DOHH2 (cell line): Measurements from ENCODE around the gene GBA2.

Source experiments
- H3F3A ChIP-seq: fragments of 200-600 bp; sonication (generic), shearing (Covaris generic); 2 replicates; pipeline ENCODE4 v1.6.0; 2016; ENCODE audit warnings: antibody characterized with exemption, mild to moderate bottlenecking; ENCODE audit not compliant: control insufficient read depth, insufficient read depth
- H3K27ac ChIP-seq: fragments of 200-600 bp; sonication (generic); 2 replicates; pipeline ENCODE4 v1.5.1; 2014; ENCODE audit warnings: low read depth, mild to moderate bottlenecking, low read length, moderate library complexity
- H3K27me3 ChIP-seq: fragments of 200-600 bp; sonication (generic); 2 replicates; pipeline ENCODE4 v1.6.1; 2014; ENCODE audit warnings: mild to moderate bottlenecking, low read length, mixed read lengths; ENCODE audit not compliant: control insufficient read depth
- H3K36me3 ChIP-seq: fragments of 200-600 bp; sonication (generic); 2 replicates; pipeline ENCODE4 v1.6.1; 2014; ENCODE audit warnings: mild to moderate bottlenecking, low read length, moderate library complexity, mixed read lengths; ENCODE audit not compliant: control insufficient read depth
- H3K4me1 ChIP-seq: fragments of 200-600 bp; sonication (generic); 2 replicates; pipeline ENCODE4 v1.6.1; 2014; ENCODE audit warnings: mild to moderate bottlenecking, low read length, mixed read lengths; ENCODE audit not compliant: control insufficient read depth
- H3K4me2 ChIP-seq: fragments of 200-600 bp; sonication (generic); 2 replicates; pipeline ENCODE4 v1.6.0; 2014; ENCODE audit warnings: mild to moderate bottlenecking, low read length, moderate library complexity
- H3K4me3 ChIP-seq: fragments of 200-600 bp; sonication (generic); 2 replicates; pipeline ENCODE4 v1.5.1; 2014; ENCODE audit warnings: mild to moderate bottlenecking, low read length, mixed read lengths
- H3K79me2 ChIP-seq: fragments of 200-600 bp; sonication (generic); 2 replicates; pipeline ENCODE4 v1.6.1; 2014; ENCODE audit warnings: mild to moderate bottlenecking, low read length, mixed read lengths; ENCODE audit not compliant: control insufficient read depth
- H3K9me2 ChIP-seq: fragments of 200-600 bp; sonication (generic); replicated peaks from 2 replicates; pipeline ENCODE4 v1.6.1; 2014; ENCODE audit warnings: mild to moderate bottlenecking, low read length, mixed read lengths; ENCODE audit not compliant: control insufficient read depth
- H3K9me3 ChIP-seq: fragments of 200-600 bp; sonication (generic); 2 replicates; pipeline ENCODE4 v1.6.1; 2014; ENCODE audit warnings: antibody characterized with exemption, low read length, mixed read lengths; ENCODE audit not compliant: control insufficient read depth, insufficient read depth
- H4K20me1 ChIP-seq: fragments of 200-600 bp; sonication (generic); 2 replicates; pipeline ENCODE4 v1.6.0; 2014; ENCODE audit warnings: low read depth, mild to moderate bottlenecking, antibody characterized with exemption, low read length, moderate library complexity; ENCODE audit not compliant: control insufficient read depth, insufficient read depth
- EZH2phosphoT487 ChIP-seq: fragments of 200-600 bp; sonication (generic); IDR thresholded peaks from 2 replicates; pipeline ENCODE4 v1.6.1; 2017; ENCODE audit warnings: borderline replicate concordance, mild to moderate bottlenecking, antibody characterized with exemption, low read length, moderate library complexity, mixed read lengths
- TF ChIP-seq, protein P1 (sequence below): fragments of 200-600 bp; sonication (generic); IDR thresholded peaks from one replicate; pipeline ENCODE4 v1.5.1; 2014; ENCODE audit warnings: antibody characterized with exemption, mild to moderate bottlenecking, low read depth, low read length; ENCODE audit not compliant: poor library complexity, severe bottlenecking

Gene GBA2

DNA sequence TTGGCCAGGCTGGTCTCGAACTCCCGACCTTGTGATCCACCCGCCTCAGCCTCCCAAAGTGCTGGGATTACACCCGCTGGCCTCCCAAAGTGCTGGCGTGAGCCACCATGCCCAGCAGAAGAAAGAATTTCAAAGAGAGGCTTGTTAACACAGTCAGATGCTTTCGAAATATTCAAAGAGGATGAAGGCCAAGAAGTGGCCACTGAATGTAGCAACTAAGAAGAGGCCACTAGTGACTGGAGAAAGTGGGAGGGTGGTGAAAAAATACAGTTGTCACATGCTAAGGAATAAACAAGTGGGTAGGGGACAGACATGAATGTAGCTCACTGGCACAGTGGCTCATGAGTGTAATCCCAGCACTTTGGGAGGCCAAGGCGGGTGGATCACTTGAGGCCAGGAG, 46.3 kb downstream of the GBA2 start:
- Histone ChIP-seq H3K9me3 (no peaks in the 10 kb centered on the region), H3K4me3 (no peak overlapping the region), H3K4me1 (no peaks in the 10 kb centered on the region), H3K27ac (no peak overlapping the region), H3K36me3 (peaks cover 96% of the 10 kb centered on the region), H3K9me2 (no peaks in the 10 kb centered on the region), H3K27me3 (no peaks in the 10 kb centered on the region), H3K4me2 (no peak overlapping the region), H3F3A (no peaks in the 10 kb centered on the region), H3K79me2 (no peaks in the 10 kb centered on the region), H4K20me1 (no peaks in the 10 kb centered on the region)
- TF ChIP-seq EZH2phosphoT487 = no peak
- TF ChIP-seq, protein P1, sequence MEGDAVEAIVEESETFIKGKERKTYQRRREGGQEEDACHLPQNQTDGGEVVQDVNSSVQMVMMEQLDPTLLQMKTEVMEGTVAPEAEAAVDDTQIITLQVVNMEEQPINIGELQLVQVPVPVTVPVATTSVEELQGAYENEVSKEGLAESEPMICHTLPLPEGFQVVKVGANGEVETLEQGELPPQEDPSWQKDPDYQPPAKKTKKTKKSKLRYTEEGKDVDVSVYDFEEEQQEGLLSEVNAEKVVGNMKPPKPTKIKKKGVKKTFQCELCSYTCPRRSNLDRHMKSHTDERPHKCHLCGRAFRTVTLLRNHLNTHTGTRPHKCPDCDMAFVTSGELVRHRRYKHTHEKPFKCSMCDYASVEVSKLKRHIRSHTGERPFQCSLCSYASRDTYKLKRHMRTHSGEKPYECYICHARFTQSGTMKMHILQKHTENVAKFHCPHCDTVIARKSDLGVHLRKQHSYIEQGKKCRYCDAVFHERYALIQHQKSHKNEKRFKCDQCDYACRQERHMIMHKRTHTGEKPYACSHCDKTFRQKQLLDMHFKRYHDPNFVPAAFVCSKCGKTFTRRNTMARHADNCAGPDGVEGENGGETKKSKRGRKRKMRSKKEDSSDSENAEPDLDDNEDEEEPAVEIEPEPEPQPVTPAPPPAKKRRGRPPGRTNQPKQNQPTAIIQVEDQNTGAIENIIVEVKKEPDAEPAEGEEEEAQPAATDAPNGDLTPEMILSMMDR = no peak

GRCh38 chr9:35700942-35701341, 48.1 kb downstream of the GBA2 start:
- Histone ChIP-seq H3F3A (0 out of 2 replicates have a peak, but pooled peaks cover 5% of the 10 kb centered on the region), H3K9me3 (no peaks in the 10 kb centered on the region), H3K36me3 (peaks cover 95% of the 10 kb centered on the region), H3K9me2 (no peaks in the 10 kb centered on the region), H4K20me1 (no peaks in the 10 kb centered on the region), H3K27ac (no peak overlapping the region), H3K27me3 (no peaks in the 10 kb centered on the region), H3K4me1 (0 out of 2 replicates have a peak, but pooled peaks cover 3% of the 10 kb centered on the region), H3K79me2 (no peaks in the 10 kb centered on the region), H3K4me3 (no peak overlapping the region), H3K4me2 (no peak overlapping the region)
- TF ChIP-seq EZH2phosphoT487 = no peak
- TF ChIP-seq, protein P1 = no peak

GRCh38 chr9:35700031-35700430, 49.0 kb downstream of the GBA2 start:
- Histone ChIP-seq H3F3A (0 out of 2 replicates have a peak, but pooled peaks cover 5% of the 10 kb centered on the region), H3K79me2 (no peaks in the 10 kb centered on the region), H4K20me1 (no peaks in the 10 kb centered on the region), H3K36me3 (peaks cover 91% of the 10 kb centered on the region), H3K4me3 (no peak overlapping the region), H3K27me3 (no peaks in the 10 kb centered on the region), H3K4me2 (no peak overlapping the region), H3K4me1 (0 out of 2 replicates have a peak, but pooled peaks cover 3% of the 10 kb centered on the region), H3K9me3 (no peaks in the 10 kb centered on the region), H3K9me2 (no peaks in the 10 kb centered on the region), H3K27ac (no peak overlapping the region)
- no peak for TF ChIP-seq EZH2phosphoT487
- TF ChIP-seq, protein P1 = no peak

- no peaks in the 10 kb centered on the region for H3K79me2 ChIP-seq
- TF ChIP-seq, protein P1 = no peak
- TF ChIP-seq EZH2phosphoT487 = no peak
- H3K36me3 ChIP-seq = peaks cover 73% of the 10 kb centered on the region
These were observed 50.8 kb downstream of the GBA2 start for GRCh38 chr9:35698231-35698630.

More at GRCh38 chr9:35698231-35698630, 50.8 kb downstream of the GBA2 start:
- Histone ChIP-seq H3K4me2 (no peak overlapping the region), H4K20me1 (no peaks in the 10 kb centered on the region), H3K9me2 (no peaks in the 10 kb centered on the region), H3K4me3 (no peak overlapping the region), H3K27ac (no peak overlapping the region), H3F3A (0 out of 2 replicates have a peak, but pooled peaks cover 5% of the 10 kb centered on the region), H3K9me3 (no peaks in the 10 kb centered on the region), H3K4me1 (0 out of 2 replicates have a peak, but pooled peaks cover 3% of the 10 kb centered on the region), H3K27me3 (no peaks in the 10 kb centered on the region)
